Panc1 (cell line): ENCODE data around the gene DAPP1. TPM values are rescaled to one million over a fixed set of nuclear protein-coding genes. Genes with fewer than 3 reads are reported as not detected.

Experiments
- ATAC-seq: fragments of 200-7000 bp; cut with Tn5 transposase; 2 replicates; pipeline ENCODE4 v1.9.1; 2020; ENCODE audit warnings: mild to moderate bottlenecking, moderate library complexity
- BruUV-seq: library from RNA; stranded (reverse); fragments of 400-500 nt; replicated peaks from 2 replicates; lab custom pipeline; 2021; lab: Mats Ljungman, UMichigan
- CTCF ChIA-PET: fragments of 300-600 bp; sonication (Branson Sonifier 250); formaldehyde crosslinking; loops from one replicate; lab custom pipeline; 2022; ENCODE audit warnings: antibody characterized with exemption; lab: Charles Lee
- POLR2A ChIA-PET: fragments of 300-600 bp; sonication (Branson Sonifier 250); formaldehyde crosslinking; loops from one replicate; lab custom pipeline; 2022; ENCODE audit warnings: antibody characterized with exemption; lab: Charles Lee
- DNase-seq: peaks from one replicate; pipeline ENCODE4 v3.0.0-alpha.2; 2010; ENCODE audit warnings: low read depth, low spot score
- H3K27ac ChIP-seq: 2 replicates; pipeline ENCODE4 v1.5.1; 2011; ENCODE audit warnings: mild to moderate bottlenecking, low read length, inconsistent platforms
- H3K27me3 ChIP-seq: fragments of 200-500 bp; sonication (Bioruptor generic); 2 replicates; pipeline ENCODE4 v1.6.0; 2014; ENCODE audit warnings: low read length, inconsistent platforms; ENCODE audit not compliant: control insufficient read depth, insufficient read depth
- H3K36me3 ChIP-seq: fragments of 200-500 bp; sonication (Bioruptor generic); 2 replicates; pipeline ENCODE4 v1.5.1; 2014; ENCODE audit warnings: inconsistent platforms, mild to moderate bottlenecking, low read length, moderate library complexity; ENCODE audit not compliant: control insufficient read depth, insufficient read depth
- H3K4me1 ChIP-seq: 2 replicates; pipeline ENCODE4 v1.5.1; 2011; ENCODE audit warnings: inconsistent platforms, mild to moderate bottlenecking, low read length, moderate library complexity; ENCODE audit not compliant: control insufficient read depth, insufficient read depth
- H3K4me3 ChIP-seq, 2 experiments: 2 replicates each; pipeline ENCODE4 v1.5.1; 2011 to 2012; ENCODE audit warnings: low read depth in 2 of 2, low read length in 2 of 2, mild to moderate bottlenecking in 2 of 2, inconsistent platforms in 1 of 2, moderate library complexity in 1 of 2
- H3K9me3 ChIP-seq: fragments of 200-500 bp; sonication (Bioruptor generic); 2 replicates; pipeline ENCODE4 v1.5.1; 2014; ENCODE audit warnings: low read depth, mild to moderate bottlenecking, inconsistent platforms, low read length, moderate library complexity; ENCODE audit not compliant: control insufficient read depth, insufficient read depth
- CTCF ChIP-seq: fragments of 450-650 bp; IDR thresholded peaks from 2 replicates; pipeline ENCODE4 v1.5.1; 2017; ENCODE audit warnings: mild to moderate bottlenecking
- POLR2AphosphoS5 ChIP-seq: IDR thresholded peaks from 2 replicates; pipeline ENCODE4 v1.6.1; 2012; ENCODE audit warnings: mild to moderate bottlenecking, low read depth, low read length, moderate library complexity
- REST ChIP-seq, 2 experiments: IDR thresholded peaks; 2 replicates each; pipeline ENCODE4 v1.6.1; 2011 to 2012; ENCODE audit warnings: low read depth in 2 of 2, control low read depth in 1 of 2, low read length in 1 of 2, mild to moderate bottlenecking in 1 of 2, moderate library complexity in 1 of 2; ENCODE audit not compliant: insufficient read depth in 1 of 2
- SIN3A ChIP-seq: IDR thresholded peaks from 2 replicates; pipeline ENCODE4 v1.6.1; 2012; ENCODE audit warnings: low read depth, mild to moderate bottlenecking, low read length, moderate library complexity, borderline replicate concordance; ENCODE audit not compliant: insufficient read depth
- TCF7L2 ChIP-seq: IDR thresholded peaks from 2 replicates; pipeline ENCODE4 v1.6.1; 2011; ENCODE audit warnings: mild to moderate bottlenecking, low read depth, low read length, inconsistent platforms
- in situ Hi-C: cut with HindIII; loops from 2 replicates; pipeline ENCODE4 v1.10.0; 2016; ENCODE audit warnings: low sequenced_read_pairs, low pct_unique_long_range_greater_than_20kb
- intact Hi-C: fragments of 100-400 bp; cut with micrococcal nuclease; formaldehyde crosslinking; loops from one replicate; pipeline ENCODE4 v1.10.0; 2022; ENCODE audit not compliant: unreplicated experiment
- total RNA-seq: library from RNA; stranded (reverse); gene quantifications from one replicate; pipeline ENCODE4 v1.2.1, GENCODE V29; 2021; ENCODE audit not compliant: unreplicated experiment

DAPP1 gene
- total RNA-seq, 1 experiment from 2014 or later: not detected

- intact Hi-C loops: loop anchor here (2.0 kb wide), 1 partner anchor 14 kb away; no protein-coding TSS in a partner anchor
- CTCF ChIA-PET: no interaction called here
Observed at GRCh38 chr4:99838927-99839326, 22.3 kb downstream of the DAPP1 start.

GRCh38 chr4:99841129-99841528 lies 24.5 kb downstream of the DAPP1 start:
- in situ Hi-C loops: no loop called here
- TF ChIP-seq REST (IDR thresholded peaks at IDR 0.05; ENCODE audit: insufficient read depth in 1 of 2, low read depth in 2 of 2, low read length in 1 of 2): no peak
- Histone ChIP-seq H3K9me3 (no peaks in the 10 kb centered on the region), H3K27ac (no peak overlapping the region), H3K4me1 (no peaks in the 10 kb centered on the region), H3K36me3 (no peaks in the 10 kb centered on the region), H3K4me3 (no peak overlapping the region), H3K27me3 (no peaks in the 10 kb centered on the region; the same call in 1 of the 2 replicates)
- ChIA-PET POLR2A (no interaction called here), CTCF (no interaction called here)
- intact Hi-C loops: no loop called here
- DNase-seq (no peak), ATAC-seq (no peak)
- no TSS peak for BruUV-seq

More at GRCh38 chr4:99838927-99839326, 22.3 kb downstream of the DAPP1 start:
- no peaks in the 10 kb centered on the region for H3K36me3 ChIP-seq
- H3K9me3 ChIP-seq: no peaks in the 10 kb centered on the region
- DNase-seq (no peak), ATAC-seq (no peak)
- TF ChIP-seq CTCF (no peak), SIN3A (no peak), POLR2AphosphoS5 (no peak), REST (IDR thresholded peaks at IDR 0.05; ENCODE audit: insufficient read depth in 1 of 2, low read depth in 2 of 2, low read length in 1 of 2) (no peak), TCF7L2 (no peak)
- POLR2A ChIA-PET: no interaction called here
- no peak overlapping the region for H3K27ac ChIP-seq
- H3K4me1 ChIP-seq: no peaks in the 10 kb centered on the region
- no peak overlapping the region for H3K4me3 ChIP-seq
- no peaks in the 10 kb centered on the region; the same call in 1 of the 2 replicates for H3K27me3 ChIP-seq
- in situ Hi-C loops: no loop called here
- no TSS peak for BruUV-seq
